ENCODE measurements around the gene YBX3.

YBX3 gene

DNA sequence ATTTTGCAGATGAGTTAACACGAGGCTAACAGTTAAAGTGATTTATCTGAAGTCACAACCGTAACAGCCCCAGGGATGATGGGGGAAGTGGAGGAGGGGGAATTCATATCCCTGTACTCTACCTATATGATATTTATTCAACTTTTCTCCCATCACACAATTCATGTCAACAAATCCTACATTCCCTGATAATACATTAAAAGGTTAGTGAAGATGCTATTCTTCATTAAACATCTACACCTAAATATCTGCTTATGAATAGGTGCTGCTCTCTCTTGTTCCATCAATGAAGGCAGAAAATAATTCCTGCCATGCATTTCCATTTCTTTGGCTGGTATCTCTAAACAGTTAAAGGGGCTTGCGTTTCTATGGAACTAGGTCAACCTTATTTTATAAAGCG lies 6.8 kb downstream of the YBX3 start:
- peaks cover 69% of the 10 kb centered on the region for H3K36me3 Mint-ChIP-seq (ENCODE audit: low read depth)
- ATAC-seq (no peak), DNase-seq (no peak)
- H3K4me1 Mint-ChIP-seq, result peaks cover 56% of the 10 kb centered on the region
- no peak overlapping the region for H3K27ac Mint-ChIP-seq
- no peaks in the 10 kb centered on the region for H3K9me3 Mint-ChIP-seq
- peaks cover 2% of the 10 kb centered on the region for H3K27me3 Mint-ChIP-seq
- no peak overlapping the region for H3K4me3 Mint-ChIP-seq

DNA sequence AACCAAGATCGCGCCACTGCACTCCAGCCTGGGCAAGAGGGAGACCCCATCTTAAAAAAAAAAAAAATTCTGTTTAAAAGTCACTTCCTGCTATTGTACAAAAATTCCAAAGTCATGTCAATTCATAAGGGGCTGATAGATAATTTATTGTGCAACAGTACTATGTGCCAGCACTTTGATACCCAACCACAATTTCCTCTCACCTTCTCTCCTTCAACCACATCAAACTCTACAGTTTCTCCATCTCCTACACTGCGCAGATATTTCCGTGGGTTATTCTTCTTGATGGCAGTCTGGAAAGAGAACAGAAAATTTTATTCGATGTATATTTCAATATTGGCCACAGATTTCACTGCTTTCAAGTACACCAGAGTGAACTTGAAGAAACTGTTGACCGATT lies 7.6 kb downstream of the YBX3 start:
- Mint-ChIP-seq H3K4me3 (peak overlapping the region; percentile 38), H3K36me3 (ENCODE audit: low read depth) (peaks cover 67% of the 10 kb centered on the region), H3K27ac (peak overlapping the region; percentile 77), H3K9me3 (no peaks in the 10 kb centered on the region), H3K27me3 (no peaks in the 10 kb centered on the region), H3K4me1 (peaks cover 49% of the 10 kb centered on the region)
- ATAC-seq, result peak; percentile 90
- no peak for DNase-seq

DNA sequence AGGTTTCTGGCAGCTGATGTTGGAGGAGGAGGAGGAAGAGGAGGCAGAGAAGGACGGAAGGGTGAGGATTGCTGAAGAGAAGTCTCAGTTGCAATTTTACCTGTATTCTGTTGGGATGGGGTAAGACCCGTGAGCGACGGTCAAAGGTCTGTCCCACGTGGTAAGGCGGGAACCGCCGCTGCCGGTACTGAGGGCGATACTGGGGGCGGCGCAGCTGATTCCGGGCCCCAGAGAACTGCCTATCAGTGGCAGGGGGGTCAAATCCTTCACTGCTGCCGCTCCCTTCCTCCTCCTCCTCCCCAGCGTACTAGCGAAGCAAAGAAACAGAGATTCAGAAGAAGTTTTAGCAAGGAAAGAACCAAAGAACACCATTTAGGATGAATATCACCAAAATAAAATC lies 13.3 kb downstream of the YBX3 start:
- Mint-ChIP-seq H3K4me3 (no peak overlapping the region), H3K9me3 (no peaks in the 10 kb centered on the region), H3K36me3 (ENCODE audit: low read depth) (peaks cover 73% of the 10 kb centered on the region), H3K4me1 (peaks cover 6% of the 10 kb centered on the region), H3K27ac (no peak overlapping the region), H3K27me3 (no peaks in the 10 kb centered on the region)
- ATAC-seq, result no peak
- no peak for DNase-seq

DNA sequence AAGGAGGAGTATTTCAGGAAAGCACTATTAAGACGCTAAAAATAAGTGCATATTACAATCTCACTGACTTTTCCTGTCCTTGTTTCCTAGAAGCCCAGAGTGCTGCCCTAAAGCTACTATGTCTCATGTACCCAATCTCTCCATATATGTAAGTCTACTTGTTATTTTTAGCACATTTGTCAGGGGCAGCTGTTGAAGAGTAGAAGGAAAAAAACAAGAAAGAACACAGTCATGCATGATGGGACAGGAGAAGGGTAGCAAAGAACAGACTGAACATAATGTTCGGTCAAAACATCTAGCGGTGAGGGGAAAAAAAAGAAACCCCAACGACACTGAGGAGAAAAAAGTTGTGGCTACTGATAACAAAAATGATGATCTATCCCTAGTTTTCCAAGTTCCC lies 14.3 kb downstream of the YBX3 start:
- peaks cover 5% of the 10 kb centered on the region for H3K4me1 Mint-ChIP-seq
- no peak overlapping the region for H3K27ac Mint-ChIP-seq
- no peak for ATAC-seq
- peaks cover 71% of the 10 kb centered on the region for H3K36me3 Mint-ChIP-seq (ENCODE audit: low read depth)
- no peak for DNase-seq
- no peaks in the 10 kb centered on the region for H3K27me3 Mint-ChIP-seq
- no peak overlapping the region for H3K4me3 Mint-ChIP-seq
- H3K9me3 Mint-ChIP-seq, result no peaks in the 10 kb centered on the region

DNA sequence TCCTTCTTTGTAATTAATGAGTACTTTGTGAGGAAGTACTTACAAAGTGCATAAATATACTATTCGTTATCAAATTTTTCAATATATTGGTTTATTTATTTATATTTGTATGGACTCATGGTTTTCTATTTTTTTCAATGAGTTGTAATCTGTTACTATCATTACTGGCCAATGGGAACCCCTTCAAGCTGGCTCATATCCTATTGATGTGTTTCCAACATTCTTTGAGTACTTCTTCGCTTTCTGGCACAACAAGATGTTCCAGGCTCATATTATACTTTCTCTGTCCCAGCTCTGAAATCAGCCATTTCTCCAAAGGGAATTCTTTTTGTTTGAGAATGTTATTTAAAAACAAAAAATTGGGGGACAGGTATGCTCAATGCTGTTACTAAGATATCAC lies 17.5 kb downstream of the YBX3 start:
- no peak overlapping the region for H3K27ac Mint-ChIP-seq
- no peaks in the 10 kb centered on the region for H3K9me3 Mint-ChIP-seq
- peaks cover 67% of the 10 kb centered on the region for H3K36me3 Mint-ChIP-seq (ENCODE audit: low read depth)
- no peaks in the 10 kb centered on the region for H3K27me3 Mint-ChIP-seq
- peaks cover 18% of the 10 kb centered on the region for H3K4me1 Mint-ChIP-seq
- ATAC-seq (no peak), DNase-seq (no peak)
- H3K4me3 Mint-ChIP-seq, result no peak overlapping the region

DNA sequence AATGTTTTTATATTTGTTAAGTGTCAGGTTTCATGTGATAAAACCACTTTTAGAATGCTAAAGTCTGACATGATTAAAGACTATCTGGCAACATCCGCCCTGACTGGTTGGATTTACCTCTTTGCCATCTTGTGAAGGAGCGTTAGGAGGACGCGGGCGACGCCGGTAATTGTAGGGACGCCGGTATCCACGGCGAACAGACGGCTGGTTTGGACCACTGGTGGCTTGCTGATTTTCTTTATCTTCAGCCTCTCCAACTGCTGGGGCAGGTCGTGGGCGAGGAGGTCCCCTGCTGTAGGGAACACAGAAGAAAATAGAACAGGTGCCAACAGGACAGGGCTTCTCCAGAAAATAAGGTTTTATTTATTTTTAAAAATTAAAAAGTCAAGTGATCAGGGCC lies 21.3 kb downstream of the YBX3 start:
- Mint-ChIP-seq H3K36me3 (ENCODE audit: low read depth) (peaks cover 65% of the 10 kb centered on the region), H3K27ac (peak overlapping the region; percentile 72), H3K4me3 (no peak overlapping the region), H3K4me1 (peaks cover 16% of the 10 kb centered on the region), H3K27me3 (no peaks in the 10 kb centered on the region), H3K9me3 (no peaks in the 10 kb centered on the region)
- ATAC-seq, result no peak
- no peak for DNase-seq

DNA sequence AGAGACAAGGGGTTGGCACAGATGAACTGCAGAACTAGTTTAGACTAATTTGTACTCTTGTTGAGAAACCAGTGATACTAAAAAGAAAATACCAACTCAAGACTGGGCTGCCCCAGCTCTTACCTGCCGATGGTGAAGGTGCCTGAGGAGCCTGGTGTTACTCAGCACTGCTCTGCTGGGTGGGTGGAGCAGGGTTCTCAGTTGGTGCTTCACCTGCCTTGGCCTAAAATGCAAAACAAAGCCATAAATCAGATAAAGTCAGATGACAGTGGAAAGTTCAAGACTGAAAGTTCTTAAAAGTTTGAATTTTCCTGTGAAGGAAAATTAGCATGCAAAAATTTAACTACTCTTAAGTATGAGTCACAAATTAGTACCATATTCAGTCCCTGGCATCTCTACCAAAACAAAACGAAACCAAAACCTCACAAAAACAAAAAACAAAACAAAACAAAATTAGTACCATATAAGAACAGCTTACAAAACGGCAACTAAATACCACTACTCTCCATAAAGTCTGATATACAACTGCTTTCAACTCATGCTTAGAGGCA lies 21.9 kb downstream of the YBX3 start:
- Mint-ChIP-seq H3K27ac (peak overlapping the region; percentile 72), H3K4me1 (peaks cover 16% of the 10 kb centered on the region), H3K36me3 (ENCODE audit: low read depth) (peaks cover 67% of the 10 kb centered on the region), H3K27me3 (no peaks in the 10 kb centered on the region), H3K4me3 (peak overlapping the region; percentile 0), H3K9me3 (no peaks in the 10 kb centered on the region)
- ATAC-seq (peak; percentile 96), DNase-seq (peak; percentile 23)

DNA sequence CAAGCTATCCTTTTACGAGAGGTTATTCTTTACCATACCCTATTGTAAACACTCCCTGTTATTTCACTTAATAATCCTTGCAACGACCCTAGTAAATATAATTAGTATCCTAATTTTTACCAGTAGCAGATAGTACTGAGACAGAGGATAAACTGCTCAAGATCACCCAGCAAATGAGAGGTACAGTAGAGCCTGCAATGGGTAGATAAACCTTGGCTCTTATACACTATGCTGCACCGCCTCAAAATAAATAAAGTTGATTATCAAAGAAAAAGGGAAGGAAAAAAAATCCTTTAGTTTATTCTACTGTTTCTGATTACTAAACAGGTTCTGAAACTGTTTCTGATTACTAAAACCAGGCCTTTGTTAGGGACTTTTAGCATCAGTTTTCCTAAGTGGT lies 22.5 kb downstream of the YBX3 start:
- no peak for DNase-seq
- Mint-ChIP-seq H3K36me3 (ENCODE audit: low read depth) (peaks cover 68% of the 10 kb centered on the region), H3K27me3 (no peaks in the 10 kb centered on the region), H3K4me1 (peaks cover 16% of the 10 kb centered on the region), H3K27ac (peak overlapping the region; percentile 72), H3K4me3 (no peak overlapping the region), H3K9me3 (no peaks in the 10 kb centered on the region)
- ATAC-seq, result no peak

DNA sequence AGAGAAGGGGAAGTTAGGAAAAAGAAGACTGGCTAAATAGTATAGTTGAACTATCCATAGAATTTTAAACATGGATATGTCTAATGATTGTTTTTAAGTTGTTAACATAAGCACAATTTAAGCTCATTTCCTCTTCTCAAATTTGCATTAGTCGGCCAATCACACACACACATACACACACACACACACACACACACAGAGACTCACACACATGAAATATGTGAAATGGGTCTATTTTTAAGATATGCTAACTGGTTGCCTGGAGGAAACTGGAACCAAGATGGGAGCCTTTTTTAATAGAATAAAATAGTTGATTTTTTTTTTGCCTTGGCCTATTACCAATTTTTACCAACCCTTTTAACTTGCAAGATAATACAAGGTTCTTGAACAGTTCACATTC lies 25.3 kb downstream of the YBX3 start:
- Mint-ChIP-seq H3K36me3 (ENCODE audit: low read depth) (peaks cover 64% of the 10 kb centered on the region), H3K9me3 (no peaks in the 10 kb centered on the region), H3K27me3 (no peaks in the 10 kb centered on the region), H3K4me1 (peaks cover 16% of the 10 kb centered on the region), H3K4me3 (no peak overlapping the region), H3K27ac (no peak overlapping the region)
- DNase-seq, result no peak
- ATAC-seq, result no peak

DNA sequence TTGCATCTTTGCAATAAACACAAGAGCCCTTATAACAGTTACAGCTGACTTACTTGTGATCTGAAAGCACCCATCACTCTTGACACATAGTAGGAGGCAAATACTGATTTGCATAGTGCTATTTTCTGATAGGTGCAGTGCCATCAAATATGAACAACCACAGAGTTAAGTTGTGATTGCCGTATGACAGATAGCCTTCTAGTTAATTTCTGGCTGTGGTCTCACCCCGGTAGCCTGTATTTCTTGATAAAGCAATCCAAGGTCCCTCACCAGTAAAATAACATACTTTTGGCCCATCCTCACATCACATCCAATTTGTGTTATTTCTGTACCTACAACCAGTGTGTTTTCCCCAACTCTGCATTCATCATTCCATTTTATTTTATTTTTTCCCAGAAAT lies 26.0 kb downstream of the YBX3 start:
- H3K4me1 Mint-ChIP-seq, result peaks cover 16% of the 10 kb centered on the region
- no peak for ATAC-seq
- H3K36me3 Mint-ChIP-seq (ENCODE audit: low read depth), result peaks cover 59% of the 10 kb centered on the region
- H3K27me3 Mint-ChIP-seq, result no peaks in the 10 kb centered on the region
- H3K4me3 Mint-ChIP-seq, result no peak overlapping the region
- no peak for DNase-seq
- no peak overlapping the region for H3K27ac Mint-ChIP-seq
- H3K9me3 Mint-ChIP-seq, result no peaks in the 10 kb centered on the region

DNA sequence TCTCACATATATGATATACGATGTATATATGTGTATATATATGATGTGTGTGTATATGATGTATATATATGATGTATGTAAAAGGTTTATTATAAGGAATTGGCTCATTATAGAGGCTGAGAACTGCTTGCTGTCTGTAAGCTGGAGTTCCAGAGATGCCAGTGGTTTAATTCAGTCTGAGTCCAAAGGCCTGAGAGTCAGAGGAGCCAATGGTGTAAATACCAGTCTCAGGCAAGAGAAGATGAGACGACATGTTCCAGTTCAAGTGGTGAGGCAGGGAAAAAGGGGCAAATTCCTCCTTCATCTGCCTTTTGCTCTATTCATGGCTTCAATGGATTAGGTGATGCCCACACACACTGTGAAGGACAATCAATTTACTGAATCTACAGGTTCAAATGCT lies 32.2 kb downstream of the YBX3 start:
- Mint-ChIP-seq H3K9me3 (peaks cover 9% of the 10 kb centered on the region), H3K4me3 (no peak overlapping the region)
- ATAC-seq, result no peak

DNA sequence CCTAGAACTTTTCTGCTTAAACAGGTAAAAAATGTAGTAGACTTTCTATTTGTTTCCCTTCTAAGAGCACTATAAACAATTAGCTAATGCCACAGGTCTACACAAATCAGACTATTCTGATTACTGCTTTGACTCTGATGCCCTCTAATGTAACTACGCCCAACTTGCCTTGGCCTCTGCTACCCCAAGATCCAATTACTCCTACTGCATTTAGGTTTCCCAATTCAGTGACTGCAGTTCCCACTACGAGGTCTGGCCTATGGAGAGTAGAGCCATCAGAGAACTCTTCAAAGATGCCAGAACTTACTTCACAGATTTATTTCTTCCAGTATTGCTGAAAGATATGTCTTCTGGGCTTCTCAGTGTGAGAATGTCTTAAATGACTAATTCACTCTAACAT lies 34.0 kb downstream of the YBX3 start:
- Mint-ChIP-seq H3K9me3 (peaks cover 9% of the 10 kb centered on the region), H3K4me3 (no peak overlapping the region), H3K27ac (no peak overlapping the region), H3K27me3 (peaks cover 12% of the 10 kb centered on the region), H3K4me1 (no peaks in the 10 kb centered on the region), H3K36me3 (ENCODE audit: low read depth) (peaks cover 8% of the 10 kb centered on the region)
- no peak for DNase-seq
- ATAC-seq, result no peak

More for the DNA sequence above, 32.2 kb downstream of the YBX3 start:
- no peak for DNase-seq
- H3K36me3 Mint-ChIP-seq (ENCODE audit: low read depth), result peaks cover 12% of the 10 kb centered on the region
- peaks cover 4% of the 10 kb centered on the region for H3K27me3 Mint-ChIP-seq
- H3K4me1 Mint-ChIP-seq, result no peaks in the 10 kb centered on the region
- H3K27ac Mint-ChIP-seq, result no peak overlapping the region

DNA sequence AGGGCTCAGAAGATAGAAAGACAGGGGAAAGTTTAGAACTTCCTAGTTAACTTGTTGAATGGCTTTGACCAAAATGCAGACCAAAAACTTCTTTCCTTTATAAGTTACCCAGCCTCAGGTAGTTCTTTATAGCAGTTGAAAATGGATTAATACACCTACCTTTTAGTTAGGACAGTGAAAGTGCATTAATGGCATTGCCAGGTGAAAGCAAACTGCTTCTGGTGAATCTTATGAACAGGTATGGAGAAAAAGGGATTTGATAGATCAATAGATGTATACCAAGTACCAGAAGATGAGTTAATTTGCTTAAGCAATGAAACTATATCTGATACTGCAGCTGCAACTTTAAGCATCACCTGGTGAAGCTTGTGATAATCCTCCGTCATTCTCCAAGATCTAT lies 35.1 kb downstream of the YBX3 start:
- Mint-ChIP-seq H3K9me3 (peaks cover 9% of the 10 kb centered on the region), H3K27me3 (peaks cover 12% of the 10 kb centered on the region), H3K4me3 (no peak overlapping the region), H3K4me1 (no peaks in the 10 kb centered on the region), H3K36me3 (ENCODE audit: low read depth) (peaks cover 3% of the 10 kb centered on the region), H3K27ac (no peak overlapping the region)
- ATAC-seq (no peak), DNase-seq (no peak)

DNA sequence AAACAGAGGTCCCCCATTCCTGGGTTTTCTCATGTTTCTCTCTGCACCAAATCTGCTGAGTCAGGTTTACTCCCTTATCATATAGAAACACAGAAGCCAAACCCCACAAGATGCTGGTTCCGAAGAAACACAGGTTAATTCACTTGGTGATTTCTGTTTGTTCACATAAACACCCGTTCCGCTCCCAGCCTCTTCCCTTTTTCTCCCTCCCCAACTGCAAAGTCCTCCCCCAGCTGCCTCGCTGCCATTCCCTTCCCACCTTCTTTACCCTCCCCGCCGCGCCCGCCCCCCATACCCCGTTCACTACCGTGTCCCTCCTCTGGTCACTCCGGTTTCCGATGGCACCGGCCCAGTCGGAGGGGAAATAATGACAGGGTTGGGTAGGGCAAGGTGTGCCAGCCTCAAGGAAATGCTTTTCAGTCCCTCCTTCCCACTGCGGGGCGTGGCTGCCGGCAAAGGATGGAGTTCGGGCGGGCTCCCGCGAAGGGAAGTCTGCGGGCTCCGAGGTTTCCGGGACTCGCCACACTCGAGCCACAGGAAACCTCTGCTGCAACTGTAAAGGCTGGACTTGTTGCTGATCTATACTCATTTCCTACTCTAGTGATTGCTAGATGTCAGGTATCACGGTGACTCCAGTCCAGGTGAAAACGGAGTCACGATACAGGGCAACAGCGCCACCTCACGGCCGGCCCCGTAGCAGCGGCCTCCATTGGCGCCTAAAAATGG lies 49.3 kb downstream of the YBX3 start, which contains the start of gene STYK1:
TSS of gene STYK1 (minus strand) at position 394 of the 726 bp plus-strand sequence. CDS start 39,434 bp downstream, outside the sequence.
- DNase-seq (peak; percentile 80), ATAC-seq (peak; percentile 89)
- Mint-ChIP-seq H3K27ac (peak within 1 kb of the TSS; percentile 50), H3K36me3 (ENCODE audit: low read depth) (no peaks in the 10 kb centered on the region), H3K4me1 (peaks cover 41% of the 10 kb centered on the region), H3K4me3 (peak within 1 kb of the TSS; percentile 78), H3K9me3 (no peaks in the 10 kb centered on the region), H3K27me3 (peaks cover 25% of the 10 kb centered on the region)

DNA sequence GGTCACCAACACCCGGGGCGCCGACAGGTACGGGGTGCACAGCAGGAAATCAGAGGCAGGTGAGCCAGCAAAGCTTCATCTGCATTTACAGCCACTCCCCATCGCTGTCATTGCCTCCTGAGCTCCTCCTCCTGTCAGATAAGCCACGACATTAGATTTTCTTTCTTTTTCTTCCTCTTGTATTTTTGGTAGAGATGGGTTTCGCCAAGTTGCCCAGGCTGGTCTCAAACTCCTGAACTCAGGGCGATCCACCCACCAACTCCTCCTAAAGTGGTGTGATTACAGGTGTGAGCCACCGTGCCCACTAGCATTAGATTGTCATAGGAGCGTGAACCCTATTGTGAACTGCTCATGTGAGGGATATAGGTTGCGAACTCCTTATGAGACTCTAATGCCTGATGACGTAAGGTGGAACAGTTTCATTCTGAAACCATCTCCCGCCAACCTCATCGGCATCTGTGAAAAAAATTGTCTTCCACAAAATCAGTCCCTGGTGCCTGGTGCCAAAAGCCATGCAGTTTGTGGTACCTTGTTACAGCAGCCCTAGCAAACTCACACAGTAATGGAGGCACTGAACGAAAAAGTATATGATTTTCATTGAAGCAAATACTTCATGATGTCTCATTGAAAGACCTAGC lies 50.8 kb downstream of the YBX3 start:
- H3K36me3 Mint-ChIP-seq (ENCODE audit: low read depth), result no peaks in the 10 kb centered on the region
- H3K9me3 Mint-ChIP-seq, result no peaks in the 10 kb centered on the region
- peak overlapping the region; percentile 78 for H3K4me3 Mint-ChIP-seq
- peak overlapping the region; percentile 49 for H3K27ac Mint-ChIP-seq
- ATAC-seq (peak; percentile 13), DNase-seq (peak; percentile 9)
- peaks cover 16% of the 10 kb centered on the region for H3K27me3 Mint-ChIP-seq
- peaks cover 41% of the 10 kb centered on the region for H3K4me1 Mint-ChIP-seq

Data from activated naive CD8-positive, alpha-beta T cell treated with anti-CD3 and anti-CD28 coated beads, Interleukin-2, amount 50 U/mL, for 24 hours (primary cell).